ENCODE data around the gene ATP1B4.

ATP1B4 gene

GRCh38 chrX:120356084-120356483 lies 5.8 kb upstream of the ATP1B4 start:
- no peak for DNase-seq (ENCODE audit: low read depth)
- no peak for TF ChIP-seq CTCF (IDR thresholded peaks at IDR 0.05; ENCODE audit: insufficient read depth, low read depth, low read length, missing control alignments)
- H3K4me3 ChIP-seq (ENCODE audit: low read depth, low read length) = no peak overlapping the region

- no peak for TF ChIP-seq CTCF (IDR thresholded peaks at IDR 0.05; ENCODE audit: insufficient read depth, low read depth, low read length, missing control alignments)
- no peak for DNase-seq (ENCODE audit: low read depth)
- no peak overlapping the region for H3K4me3 ChIP-seq (ENCODE audit: low read depth, low read length)
These were observed 4.7 kb upstream of the ATP1B4 start for GRCh38 chrX:120357186-120357585.

DNA sequence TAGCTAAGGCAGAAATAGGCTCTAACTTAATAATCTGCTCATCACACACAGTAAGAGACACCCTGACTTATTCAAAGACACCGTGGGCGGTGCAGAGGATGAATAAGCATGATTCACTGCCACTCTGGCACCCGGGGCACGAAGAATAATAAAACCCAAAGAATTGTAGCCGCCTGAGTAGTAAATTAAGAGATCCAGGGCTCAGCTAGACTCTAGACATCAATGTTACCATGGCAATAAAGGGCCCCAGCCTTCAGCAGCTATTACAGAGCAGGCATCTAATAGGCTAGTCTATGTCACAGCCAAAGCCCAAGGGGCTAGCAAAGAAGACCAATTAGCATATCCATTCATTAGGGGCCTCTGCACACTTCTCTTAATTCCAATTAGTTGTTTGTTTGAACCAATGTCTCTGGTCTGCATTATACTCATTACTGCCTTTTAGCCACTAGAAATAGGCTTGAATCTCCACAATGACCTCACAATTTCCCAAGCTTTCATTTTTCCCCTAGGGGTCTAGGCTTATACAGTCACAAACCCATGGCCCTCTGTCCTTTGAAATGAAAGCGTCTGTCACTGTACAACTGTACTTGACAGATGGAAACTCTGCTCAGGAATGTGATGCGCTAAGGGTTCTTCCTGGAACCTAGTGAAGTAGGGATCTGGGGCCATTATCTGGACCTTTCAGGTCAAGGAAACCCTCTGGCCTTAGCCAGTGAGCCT lies 3.0 kb upstream of the ATP1B4 start:
- no peak for TF ChIP-seq CTCF (IDR thresholded peaks at IDR 0.05; ENCODE audit: insufficient read depth, low read depth, low read length, missing control alignments)
- no peak for DNase-seq (ENCODE audit: low read depth)
- H3K4me3 ChIP-seq (ENCODE audit: low read depth, low read length) = no peak overlapping the region

- DNase-seq (ENCODE audit: low read depth) = peak; percentile 53
These were observed 3.4 kb downstream of the ATP1B4 start for GRCh38 chrX:120365320-120365719.

GRCh38 chrX:120365968-120366367 lies 4.1 kb downstream of the ATP1B4 start:
- no peak overlapping the region for H3K4me3 ChIP-seq (ENCODE audit: low read depth, low read length)

More at GRCh38 chrX:120365320-120365719, 3.4 kb downstream of the ATP1B4 start:
- no peak overlapping the region for H3K4me3 ChIP-seq (ENCODE audit: low read depth, low read length)
- TF ChIP-seq CTCF (IDR thresholded peaks at IDR 0.05; ENCODE audit: insufficient read depth, low read depth, low read length, missing control alignments) = peak; percentile 57

GRCh38 chrX:120366794-120367193 lies 4.9 kb downstream of the ATP1B4 start:
- DNase-seq (ENCODE audit: low read depth) = no peak
- H3K4me3 ChIP-seq (ENCODE audit: low read depth, low read length) = no peak overlapping the region
- no peak for TF ChIP-seq CTCF (IDR thresholded peaks at IDR 0.05; ENCODE audit: insufficient read depth, low read depth, low read length, missing control alignments)

More at GRCh38 chrX:120365968-120366367, 4.1 kb downstream of the ATP1B4 start:
- TF ChIP-seq CTCF (IDR thresholded peaks at IDR 0.05; ENCODE audit: insufficient read depth, low read depth, low read length, missing control alignments) = no peak
- DNase-seq (ENCODE audit: low read depth) = no peak
